Transverse colon (tissue), 3 donors: Measurements from ENCODE around the gene RBBP8NL.

Experiments used
- CTCF ChIP-seq, 5 experiments: fragments of 200-600 bp in 3 of 5; fragments of 450-650 bp in 2 of 5; sonication (generic) in 3 of 5; IDR thresholded peaks; 1 replicate in 2 of 5; 2 replicates in 3 of 5; pipeline ENCODE4 v1.5.1; 2016 to 2017; ENCODE audit warnings: antibody characterized with exemption in 5 of 5, inconsistent platforms in 3 of 5, mild to moderate bottlenecking in 2 of 5, moderate library complexity in 1 of 5
- POLR2A ChIP-seq: fragments of 450-650 bp; IDR thresholded peaks from one replicate; pipeline ENCODE4 v1.6.1; 2016; ENCODE audit warnings: antibody characterized with exemption, mild to moderate bottlenecking, moderate library complexity

DNA sequence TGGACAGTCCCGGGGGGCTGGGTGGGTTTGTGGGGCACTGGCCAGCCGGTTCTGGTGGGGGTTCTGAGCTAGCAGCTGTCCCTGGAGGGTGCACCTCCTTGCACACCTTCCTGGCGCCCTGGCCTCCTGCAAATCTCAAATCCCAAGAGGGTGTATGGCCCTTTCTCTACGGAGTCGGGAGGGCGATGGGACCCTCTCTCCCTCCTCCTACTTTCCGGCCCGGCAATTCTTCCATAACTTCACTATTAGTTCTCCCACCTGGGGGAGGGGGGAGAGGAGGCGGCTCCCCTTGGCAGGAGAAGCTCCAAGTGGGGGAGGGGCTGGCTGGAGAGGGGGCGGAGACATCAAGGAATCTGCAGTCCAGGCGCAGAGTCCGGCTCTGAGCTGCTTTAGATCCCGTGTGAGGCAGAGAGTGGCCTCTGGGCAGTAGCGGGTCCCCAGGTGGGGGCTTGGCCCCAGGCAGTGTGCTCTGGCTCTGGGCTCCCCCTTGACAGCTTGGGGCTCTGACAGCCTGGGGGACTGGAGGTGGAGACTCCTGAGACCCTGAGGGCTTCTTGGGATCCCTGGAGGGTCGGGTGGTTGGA lies 58.9 kb downstream of the RBBP8NL start:
- TF ChIP-seq CTCF (IDR thresholded peaks at IDR 0.05) (no peak), POLR2A (no peak)
